Astrocyte (in vitro differentiated cells and primary cell): ENCODE data around the gene ATG13. TPM values are rescaled to one million over a fixed set of nuclear protein-coding genes. Genes with fewer than 3 reads are reported as not detected.

ENCODE experiments used
- DNase-seq: peaks from one replicate; pipeline ENCODE4 v3.0.0-alpha.2; 2010; ENCODE audit warnings: low read depth
- FAIRE-seq: peaks from 2 replicates; lab custom pipeline; 2011; peaks lifted over from hg19 to GRCh38; lab: Jason Lieb, UNC
- H2AFZ ChIP-seq: 2 replicates; pipeline ENCODE4 v1.6.0; 2012; ENCODE audit warnings: low read depth, low read length, inconsistent platforms
- H3K27ac ChIP-seq: 2 replicates; pipeline ENCODE4 v1.5.1; 2011; ENCODE audit warnings: low read depth, low read length, inconsistent platforms
- H3K27me3 ChIP-seq: 2 replicates; pipeline ENCODE4 v1.6.0; 2011; ENCODE audit warnings: low read length, inconsistent platforms; ENCODE audit not compliant: insufficient read depth
- H3K36me3 ChIP-seq: 2 replicates; pipeline ENCODE4 v1.5.1; 2011; ENCODE audit warnings: low read length, inconsistent platforms; ENCODE audit not compliant: insufficient read depth
- H3K4me1 ChIP-seq: 2 replicates; pipeline ENCODE4 v1.5.1; 2011; ENCODE audit warnings: low read length, inconsistent platforms; ENCODE audit not compliant: insufficient read depth
- H3K4me2 ChIP-seq: 2 replicates; pipeline ENCODE4 v1.6.0; 2012; ENCODE audit warnings: low read length, inconsistent platforms
- H3K4me3 ChIP-seq: 2 replicates; pipeline ENCODE4 v1.5.1; 2011; ENCODE audit warnings: low read depth, mild to moderate bottlenecking, low read length, inconsistent platforms; ENCODE audit not compliant: insufficient read depth
- H3K79me2 ChIP-seq: 2 replicates; pipeline ENCODE4 v1.6.0; 2012; ENCODE audit warnings: mild to moderate bottlenecking, low read length, inconsistent platforms; ENCODE audit not compliant: insufficient read depth
- H3K9ac ChIP-seq: 2 replicates; pipeline ENCODE4 v1.6.0; 2012; ENCODE audit warnings: mild to moderate bottlenecking, low read length, inconsistent platforms
- H3K9me3 ChIP-seq: 2 replicates; pipeline ENCODE4 v1.5.1; 2012; ENCODE audit warnings: low read depth, mild to moderate bottlenecking, low read length, inconsistent platforms; ENCODE audit not compliant: insufficient read depth
- H4K20me1 ChIP-seq: 2 replicates; pipeline ENCODE4 v1.6.0; 2012; ENCODE audit warnings: low read length, inconsistent platforms; ENCODE audit not compliant: insufficient read depth
- H3K27ac Mint-ChIP-seq: one replicate; pipeline ENCODE4 v1.8.0; 2021; ENCODE audit warnings: mild to moderate bottlenecking, mixed read lengths; ENCODE audit not compliant: unreplicated experiment
- H3K27me3 Mint-ChIP-seq: one replicate; pipeline ENCODE4 v1.8.0; 2021; ENCODE audit warnings: low read depth, mixed read lengths; ENCODE audit not compliant: unreplicated experiment
- H3K36me3 Mint-ChIP-seq: one replicate; pipeline ENCODE4 v1.8.0; 2021; ENCODE audit warnings: low read depth, mixed read lengths; ENCODE audit not compliant: unreplicated experiment
- H3K4me1 Mint-ChIP-seq: one replicate; pipeline ENCODE4 v1.8.0; 2021; ENCODE audit warnings: low read depth, mixed read lengths; ENCODE audit not compliant: unreplicated experiment
- H3K4me3 Mint-ChIP-seq: one replicate; pipeline ENCODE4 v1.8.0; 2021; ENCODE audit warnings: mild to moderate bottlenecking, moderate library complexity, mixed read lengths; ENCODE audit not compliant: unreplicated experiment
- H3K9me3 Mint-ChIP-seq: one replicate; pipeline ENCODE4 v1.8.0; 2021; ENCODE audit warnings: mild to moderate bottlenecking, mixed read lengths; ENCODE audit not compliant: unreplicated experiment
- CTCF ChIP-seq: IDR thresholded peaks from 2 replicates; pipeline ENCODE4 v1.5.1; 2011; ENCODE audit warnings: low read depth, mild to moderate bottlenecking, inconsistent platforms, low read length, moderate library complexity; ENCODE audit not compliant: insufficient read depth
- EZH2 ChIP-seq: IDR thresholded peaks from 2 replicates; pipeline ENCODE4 v1.6.1; 2012; ENCODE audit warnings: mild to moderate bottlenecking, low read length, inconsistent platforms; ENCODE audit not compliant: insufficient read depth
- total RNA-seq: library from RNA; stranded (reverse); gene quantifications from 2 replicates; pipeline ENCODE4 v1.2.1, GENCODE V29; 2021

ATG13 gene
- total RNA-seq, 1 donor from 2014 or later, result 116 TPM

GRCh38 chr11:46682773-46683752 is 65.7 kb downstream of the ATG13 start:
- no peak overlapping the region for H3K4me2 ChIP-seq
- Mint-ChIP-seq H3K27me3 (no peaks in the 10 kb centered on the region), H3K9me3 (no peaks in the 10 kb centered on the region)

GRCh38 chr11:46684367-46684766 is 67.0 kb downstream of the ATG13 start:
- Histone ChIP-seq H4K20me1 (peaks cover 8% of the 10 kb centered on the region), H3K9me3 (no peaks in the 10 kb centered on the region), H3K4me1 (peaks cover 10% of the 10 kb centered on the region), H3K9ac (no peak overlapping the region), H3K4me3 (no peak overlapping the region), H3K27me3 (no peaks in the 10 kb centered on the region), H3K36me3 (peaks cover 13% of the 10 kb centered on the region), H3K4me2 (no peak overlapping the region), H2AFZ (no peak overlapping the region), H3K27ac (no peak overlapping the region), H3K79me2 (peaks cover 13% of the 10 kb centered on the region)
- H3K4me3 Mint-ChIP-seq, result no peak overlapping the region
- H3K27me3 Mint-ChIP-seq, result no peaks in the 10 kb centered on the region
- DNase-seq, result no peak
- H3K4me1 Mint-ChIP-seq, result peaks cover 8% of the 10 kb centered on the region
- no peak overlapping the region for H3K27ac Mint-ChIP-seq
- peaks cover 22% of the 10 kb centered on the region for H3K36me3 Mint-ChIP-seq
- no peak for FAIRE-seq
- H3K9me3 Mint-ChIP-seq, result no peaks in the 10 kb centered on the region
- TF ChIP-seq CTCF, result no peak
- no peak for TF ChIP-seq EZH2

More at GRCh38 chr11:46682773-46683752, 65.7 kb downstream of the ATG13 start:
- peak; percentile 34 for DNase-seq
- Histone ChIP-seq H3K9ac (no peak overlapping the region), H2AFZ (no peak overlapping the region), H3K4me1 (peaks cover 14% of the 10 kb centered on the region), H4K20me1 (peaks cover 14% of the 10 kb centered on the region), H3K9me3 (no peaks in the 10 kb centered on the region), H3K36me3 (peaks cover 16% of the 10 kb centered on the region), H3K27ac (peak overlapping the region; percentile 3), H3K79me2 (peaks cover 10% of the 10 kb centered on the region), H3K27me3 (no peaks in the 10 kb centered on the region), H3K4me3 (no peak overlapping the region)
- TF ChIP-seq CTCF (no peak), EZH2 (no peak)
- Mint-ChIP-seq H3K36me3 (peaks cover 18% of the 10 kb centered on the region), H3K4me3 (no peak overlapping the region), H3K27ac (peak overlapping the region; percentile 80), H3K4me1 (peaks cover 11% of the 10 kb centered on the region)
- no peak for FAIRE-seq
